ENCODE data around the gene TWSG1.
"Not testable (repeated sequence)": the region's sequence is repeated elsewhere in the genome, so short reads cannot be mapped to it uniquely, and the experiment has no call there.

Gene TWSG1

DNA sequence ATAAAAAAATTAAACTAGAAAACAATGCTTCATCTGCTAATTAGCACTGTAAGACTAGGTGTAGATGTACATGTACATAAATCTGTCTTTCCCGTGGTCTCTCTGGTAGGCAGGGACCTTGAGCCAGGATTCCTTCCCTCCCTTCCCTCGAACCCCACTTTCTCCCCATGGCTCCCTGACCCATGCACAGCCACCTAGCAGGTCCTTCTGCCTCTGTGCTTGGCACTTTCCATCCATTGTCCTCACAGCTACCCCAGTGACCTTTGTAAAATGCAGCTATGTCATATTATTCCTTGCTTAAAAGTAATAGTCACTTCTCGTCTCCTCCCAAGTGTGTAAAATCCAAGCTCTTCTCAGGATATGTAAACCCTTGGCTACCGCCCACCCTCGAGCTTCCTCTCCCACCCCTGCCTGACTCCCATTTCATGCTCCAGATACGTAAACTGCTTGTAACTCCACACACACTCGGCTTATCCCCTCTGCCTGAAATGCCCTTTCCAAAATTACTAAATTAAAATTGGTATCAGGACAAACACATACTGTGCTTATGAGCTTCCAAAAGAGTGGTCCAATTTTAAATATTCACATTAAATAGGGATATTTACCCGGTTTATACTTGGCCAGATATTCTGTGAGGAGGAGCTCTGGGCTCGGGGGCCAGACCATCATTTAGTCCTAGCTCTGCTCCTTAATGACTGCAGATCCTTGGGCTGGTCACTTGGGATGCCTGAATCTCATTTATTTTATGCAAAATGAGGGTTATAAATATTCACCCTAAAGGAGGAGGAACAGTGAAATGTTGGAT lies 86.7 kb downstream of the TWSG1 start:
- FAIRE-seq (no peak), DNase-seq (ENCODE audit: insufficient read length, low spot score) (no peak)

DNA sequence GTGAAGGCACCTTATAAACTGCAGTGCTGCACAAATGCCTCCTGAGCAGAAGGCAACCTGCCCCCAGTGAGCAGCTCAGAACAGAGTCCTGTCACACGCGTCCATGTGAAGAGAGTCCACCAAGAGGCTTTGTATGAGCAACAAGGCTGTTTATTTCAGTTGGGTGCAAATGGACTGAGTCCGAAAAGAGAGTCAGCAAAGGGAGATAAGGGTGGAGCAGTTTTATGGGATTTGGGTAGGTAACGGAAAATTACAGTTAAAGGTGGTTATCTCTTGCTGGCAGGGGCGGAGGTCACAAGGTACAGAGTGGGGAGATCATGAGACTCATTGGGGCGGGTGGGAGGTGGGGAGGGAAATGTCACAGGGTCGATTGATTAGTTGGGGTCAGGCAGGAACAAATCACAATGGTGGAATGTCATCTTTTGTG lies 87.3 kb downstream of the TWSG1 start:
- FAIRE-seq (no peak), DNase-seq (ENCODE audit: insufficient read length, low spot score) (no peak)

DNA sequence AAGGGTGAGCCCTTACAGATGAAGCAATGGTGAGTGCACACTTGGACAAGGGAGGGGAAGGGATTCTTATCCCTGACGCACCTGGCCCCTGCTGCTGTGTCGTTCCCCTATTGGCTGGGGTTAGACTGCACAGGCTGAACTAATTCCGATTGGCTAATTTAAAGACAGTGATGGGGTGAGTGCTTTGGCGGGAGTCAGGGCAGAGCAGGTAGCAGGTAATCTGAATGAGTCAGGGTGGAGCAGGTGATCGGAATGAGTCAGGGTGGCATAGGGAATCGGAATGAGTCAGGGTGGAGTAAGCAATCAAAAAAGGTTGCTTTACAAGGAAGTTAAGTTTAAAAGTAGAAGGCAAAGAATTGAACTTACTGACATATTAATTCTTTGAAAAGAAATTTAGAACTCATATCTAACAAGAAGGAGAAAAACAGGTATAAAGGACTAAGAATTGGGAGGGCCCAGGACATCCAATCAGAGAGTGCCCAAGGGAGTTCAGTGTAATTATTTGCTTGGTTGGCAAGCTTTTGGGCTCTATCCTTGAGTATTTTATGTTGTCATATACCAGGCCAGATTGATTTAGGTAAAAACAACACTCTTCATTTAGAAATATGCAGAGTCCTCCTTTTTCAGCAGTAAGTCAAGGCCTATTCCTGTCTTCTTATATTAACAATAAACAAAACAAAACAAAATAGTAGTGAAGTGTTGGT lies 88.4 kb downstream of the TWSG1 start:
- FAIRE-seq (no peak), DNase-seq (ENCODE audit: insufficient read length, low spot score) (no peak)

DNA sequence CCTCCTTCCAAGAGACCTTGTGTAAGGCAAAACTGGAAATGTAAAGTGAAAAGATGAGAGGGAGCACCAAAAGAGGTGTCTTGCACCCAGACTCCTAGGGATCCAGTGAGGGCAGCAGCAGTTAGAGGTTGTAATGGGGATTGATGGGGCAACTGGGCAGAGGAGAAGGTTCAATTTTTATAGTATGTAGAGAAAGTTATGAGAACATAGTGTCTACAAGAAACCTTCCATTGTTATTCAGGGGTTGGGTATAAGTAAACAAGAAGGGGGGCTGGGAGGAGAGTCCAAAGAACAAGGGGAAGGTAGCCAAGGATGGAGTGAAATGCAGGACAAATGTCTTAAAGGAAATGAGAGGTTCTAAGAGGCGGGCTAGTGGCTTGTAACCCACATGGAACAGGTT lies 89.1 kb downstream of the TWSG1 start:
- not testable (repeated sequence) for DNase-seq (ENCODE audit: insufficient read length, low spot score); FAIRE-seq

DNA sequence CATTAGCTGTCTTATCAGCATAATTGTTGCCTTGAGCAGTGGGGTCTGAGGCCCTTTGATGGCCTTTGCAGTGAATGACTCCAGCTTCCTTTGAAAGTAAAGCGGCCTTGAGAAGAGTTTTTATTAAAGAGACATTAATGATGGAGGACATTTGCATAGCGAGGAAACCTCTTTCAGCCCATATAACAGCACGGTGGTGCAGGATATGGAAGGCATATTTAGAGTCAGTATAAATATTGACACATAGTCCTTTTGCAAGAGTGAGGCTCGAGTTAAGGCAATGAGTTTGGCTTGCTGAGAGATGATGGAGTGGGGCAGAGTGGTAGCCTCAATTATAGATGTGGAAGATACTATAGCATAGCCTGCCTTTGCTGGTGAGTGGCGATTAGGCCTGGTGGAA lies 89.7 kb downstream of the TWSG1 start:
- FAIRE-seq; DNase-seq (ENCODE audit: insufficient read length, low spot score): not testable (repeated sequence)

DNA sequence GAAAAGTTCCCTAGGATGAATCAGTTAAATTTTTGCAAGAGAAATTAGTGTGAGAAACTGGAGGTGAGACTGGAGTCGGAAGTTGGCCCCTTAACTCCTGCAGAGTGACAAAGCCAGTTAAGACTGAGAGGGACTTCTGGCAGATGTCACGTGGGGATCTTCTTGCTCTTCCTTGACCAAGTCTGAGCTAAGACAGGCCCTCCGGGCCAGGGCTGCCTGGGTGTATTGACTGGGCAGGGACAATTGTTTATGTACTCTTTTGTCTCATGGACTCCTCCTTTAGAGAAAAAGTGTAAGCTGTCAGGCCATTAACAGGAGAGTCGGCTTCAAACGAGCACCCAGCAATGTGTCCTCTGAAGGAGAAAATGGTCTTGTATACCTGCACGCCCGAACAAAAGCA lies 92.2 kb downstream of the TWSG1 start:
- DNase-seq (ENCODE audit: insufficient read length, low spot score), result no peak
- no peak for FAIRE-seq

DNA sequence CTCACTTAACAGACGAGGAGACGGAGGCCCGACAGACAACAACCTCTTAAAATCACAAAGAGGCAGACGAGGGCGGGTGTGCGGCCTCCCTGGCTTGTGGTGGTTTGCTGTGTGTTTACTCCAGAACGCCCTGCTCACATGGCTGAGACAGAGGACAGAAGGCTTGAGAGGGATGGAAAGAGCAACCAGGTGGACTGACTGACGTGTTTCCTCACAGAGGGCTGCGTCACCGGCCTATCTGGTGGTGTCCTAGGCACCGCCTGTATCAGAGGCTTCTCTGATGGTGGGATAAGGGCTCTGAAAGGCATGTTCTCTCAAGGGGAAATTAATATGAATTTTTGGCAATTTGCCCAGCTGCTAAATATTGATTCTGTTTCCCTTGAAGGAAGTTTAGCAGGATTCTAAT lies 93.7 kb downstream of the TWSG1 start:
- FAIRE-seq (no peak), DNase-seq (ENCODE audit: insufficient read length, low spot score) (no peak)

DNA sequence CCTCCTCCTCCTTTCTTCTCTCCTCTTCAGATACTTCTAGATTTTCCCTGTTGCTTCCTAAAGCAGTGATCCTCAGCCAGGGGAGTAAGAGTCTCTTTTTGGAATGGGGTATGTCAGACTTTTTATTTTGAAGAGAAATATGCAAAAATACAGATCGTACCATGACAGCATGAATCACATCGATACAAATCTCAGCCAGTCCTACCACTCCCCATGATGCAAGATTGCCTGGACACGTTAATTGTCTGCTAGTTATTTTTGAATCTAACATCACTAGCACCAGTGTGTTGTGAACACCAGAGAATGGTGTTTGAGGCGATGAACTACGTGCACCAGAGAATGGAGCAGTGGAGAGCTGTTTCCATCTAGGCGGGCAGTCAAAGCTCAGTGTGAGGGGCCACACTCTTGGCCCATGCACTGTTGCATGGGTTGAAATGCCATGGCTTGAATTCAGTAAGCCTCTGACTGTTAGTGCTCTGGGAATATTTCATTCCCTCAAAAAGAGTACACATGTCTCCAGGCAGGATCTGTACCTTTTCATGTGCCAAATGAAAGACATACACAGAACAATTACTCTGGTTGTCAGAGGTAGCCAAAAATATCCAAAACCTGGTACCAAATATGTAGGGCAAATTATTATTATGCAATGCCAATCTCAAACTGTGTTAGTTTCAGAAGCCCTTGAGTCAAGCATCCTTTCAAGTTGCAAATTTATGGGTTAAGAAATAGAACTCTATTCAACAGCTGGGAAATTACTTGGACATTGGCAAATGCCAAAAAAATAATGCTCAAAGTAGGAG lies 94.5 kb downstream of the TWSG1 start:
- DNase-seq (ENCODE audit: insufficient read length, low spot score) (no peak), FAIRE-seq (no peak)

DNA sequence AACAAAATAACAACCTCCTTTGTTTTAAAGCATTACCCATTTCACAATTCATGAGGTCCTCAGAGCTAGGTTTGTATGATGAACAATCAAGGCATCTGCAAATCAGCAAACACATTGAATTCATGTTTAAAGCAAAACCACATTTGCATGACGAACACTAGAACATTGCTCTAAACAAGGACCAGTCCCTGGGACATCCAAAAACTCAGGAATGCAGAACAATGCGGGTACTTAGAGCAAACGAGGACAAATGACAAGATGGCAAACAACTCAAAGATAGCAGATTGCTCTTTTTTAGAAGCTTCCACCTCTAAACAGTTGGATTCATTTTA lies 95.1 kb downstream of the TWSG1 start:
- no peak for FAIRE-seq
- DNase-seq (ENCODE audit: insufficient read length, low spot score), result no peak

DNA sequence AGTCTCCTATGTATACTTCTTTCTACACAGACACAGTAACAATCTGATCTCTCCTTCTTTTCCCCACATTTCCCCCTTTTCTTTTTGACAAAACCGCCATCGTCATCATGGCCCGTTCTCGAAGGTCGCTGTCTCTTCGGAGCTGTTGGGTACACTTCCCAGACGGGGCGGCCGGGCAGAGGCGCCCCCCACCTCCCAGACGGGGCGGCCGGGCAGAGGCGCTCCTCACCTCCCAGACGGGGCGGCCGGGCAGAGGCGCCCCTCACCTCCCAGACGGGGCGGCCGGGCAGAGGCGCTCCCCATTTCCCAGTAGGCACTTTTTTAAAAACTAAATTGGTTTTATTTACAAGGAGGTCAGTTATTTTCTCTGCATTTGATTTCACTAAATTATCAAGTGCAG lies 95.7 kb downstream of the TWSG1 start:
- not testable (repeated sequence) for FAIRE-seq; DNase-seq (ENCODE audit: insufficient read length, low spot score)

DNA sequence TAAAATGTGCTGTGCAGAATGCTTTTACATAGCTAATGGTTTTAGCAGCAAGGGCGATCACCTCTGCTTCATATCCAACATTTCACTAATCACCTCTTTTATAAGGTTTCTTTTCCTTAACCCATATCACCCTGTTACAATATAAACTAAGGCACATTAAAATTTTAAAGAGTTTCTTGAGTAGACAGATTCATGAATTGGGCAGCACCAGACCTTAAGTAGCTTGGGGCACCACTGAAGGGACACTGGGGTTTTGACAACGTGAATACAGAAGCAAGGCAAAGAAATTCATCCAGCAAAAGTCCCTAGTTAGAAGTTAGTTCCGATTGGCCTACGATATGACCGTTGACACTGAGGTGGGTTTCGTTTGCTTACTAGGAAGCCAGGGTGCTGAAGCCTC lies 96.7 kb downstream of the TWSG1 start:
- no peak for FAIRE-seq
- no peak for DNase-seq (ENCODE audit: insufficient read length, low spot score)

DNA sequence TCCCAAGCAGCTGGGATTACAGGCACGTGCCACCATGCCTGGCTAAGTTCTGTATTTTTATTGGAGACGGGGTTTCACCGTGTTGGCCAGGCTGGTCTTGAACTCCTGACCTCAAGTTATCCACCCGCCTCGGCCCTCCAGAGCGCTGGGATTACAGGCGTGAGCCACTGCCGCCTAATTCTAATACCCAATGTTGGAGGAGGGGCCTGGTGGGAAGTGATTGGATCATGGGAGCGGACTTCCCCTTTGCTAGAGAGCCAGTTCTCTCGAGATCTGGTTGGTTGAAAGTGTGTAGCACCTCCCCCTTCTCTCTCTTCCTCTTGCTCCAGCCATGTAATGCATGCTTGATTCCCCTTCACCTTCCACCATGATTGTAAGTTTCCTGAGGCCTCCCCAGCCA lies 98.5 kb downstream of the TWSG1 start:
- not testable (repeated sequence) for FAIRE-seq

DNA sequence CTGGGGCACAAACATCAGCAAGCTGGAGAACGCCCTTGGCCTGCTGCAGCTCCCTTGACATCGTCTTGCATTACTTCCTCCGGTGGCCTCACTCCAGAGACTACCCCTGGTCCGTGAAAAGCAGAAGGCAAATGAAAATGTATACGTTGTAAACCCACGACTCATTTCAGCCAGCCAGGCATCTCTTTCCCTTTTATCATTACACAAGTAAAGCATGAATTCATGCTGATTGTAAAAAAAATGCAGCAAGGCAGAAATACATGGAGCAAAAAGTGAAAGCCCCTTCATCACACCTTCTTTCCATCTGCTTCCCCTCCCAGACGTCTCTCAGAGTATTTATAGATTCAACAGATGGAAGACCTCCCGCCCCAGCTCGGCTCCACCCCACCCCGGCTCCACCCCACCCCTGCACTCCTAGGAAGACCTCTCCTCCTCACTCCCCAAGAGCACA lies 99.1 kb downstream of the TWSG1 start:
- FAIRE-seq, result no peak

More for the DNA sequence above, 98.5 kb downstream of the TWSG1 start:
- not testable (repeated sequence) for DNase-seq (ENCODE audit: insufficient read length, low spot score)

DNA sequence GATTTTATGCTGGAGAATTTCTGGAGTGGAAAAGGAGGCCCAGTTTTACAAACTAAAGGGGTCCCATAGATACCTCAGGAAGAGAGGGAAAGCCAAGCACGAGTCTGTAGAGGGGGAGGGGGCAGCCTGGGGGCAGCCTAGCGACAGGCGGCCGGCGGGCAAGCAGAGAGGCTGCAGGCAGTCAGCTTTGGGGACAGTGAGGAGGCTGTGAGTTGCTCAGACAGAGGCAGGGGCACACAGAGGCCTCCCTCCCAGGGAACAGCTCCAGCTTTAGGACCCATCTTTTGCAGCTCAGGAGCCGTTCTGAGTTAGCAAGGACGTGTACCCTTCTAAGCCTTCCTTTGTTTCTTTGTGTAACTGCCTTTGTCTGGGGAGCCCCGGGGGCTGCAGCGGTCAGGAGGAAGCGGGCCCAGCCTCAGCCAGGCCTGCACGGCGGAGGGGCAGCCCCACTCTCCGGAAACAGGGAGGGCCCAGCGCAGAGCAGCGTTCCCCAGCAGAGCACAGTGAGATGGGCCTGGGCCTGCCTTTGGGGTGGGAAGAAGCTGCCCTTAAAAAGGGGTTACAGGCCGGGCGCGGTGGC lies 99.6 kb downstream of the TWSG1 start:
- FAIRE-seq, result no peak
- no peak for DNase-seq (ENCODE audit: insufficient read length, low spot score)

More for the DNA sequence above, 99.1 kb downstream of the TWSG1 start:
- no peak for DNase-seq (ENCODE audit: insufficient read length, low spot score)

DNA sequence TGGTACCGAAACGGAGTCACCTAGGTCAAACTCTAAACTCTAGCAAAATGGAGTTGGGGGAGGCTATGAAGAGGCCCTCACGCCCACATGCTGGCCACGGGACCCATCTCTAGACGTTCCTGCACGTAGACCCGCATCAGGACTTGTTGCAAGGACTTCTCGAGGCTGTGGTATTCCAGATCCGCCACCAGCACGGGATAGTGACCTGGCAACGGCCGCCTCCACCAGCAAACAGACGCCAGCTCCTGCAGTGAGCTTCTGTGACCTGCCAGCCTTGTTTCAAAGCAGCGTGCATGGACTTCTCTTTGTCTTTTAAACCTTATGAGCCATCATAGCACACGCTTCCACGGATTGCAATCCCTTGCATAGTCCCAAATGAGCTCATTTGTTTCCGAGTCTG lies 100.5 kb downstream of the TWSG1 start:
- no peak for FAIRE-seq
- DNase-seq (ENCODE audit: insufficient read length, low spot score), result no peak

DNA sequence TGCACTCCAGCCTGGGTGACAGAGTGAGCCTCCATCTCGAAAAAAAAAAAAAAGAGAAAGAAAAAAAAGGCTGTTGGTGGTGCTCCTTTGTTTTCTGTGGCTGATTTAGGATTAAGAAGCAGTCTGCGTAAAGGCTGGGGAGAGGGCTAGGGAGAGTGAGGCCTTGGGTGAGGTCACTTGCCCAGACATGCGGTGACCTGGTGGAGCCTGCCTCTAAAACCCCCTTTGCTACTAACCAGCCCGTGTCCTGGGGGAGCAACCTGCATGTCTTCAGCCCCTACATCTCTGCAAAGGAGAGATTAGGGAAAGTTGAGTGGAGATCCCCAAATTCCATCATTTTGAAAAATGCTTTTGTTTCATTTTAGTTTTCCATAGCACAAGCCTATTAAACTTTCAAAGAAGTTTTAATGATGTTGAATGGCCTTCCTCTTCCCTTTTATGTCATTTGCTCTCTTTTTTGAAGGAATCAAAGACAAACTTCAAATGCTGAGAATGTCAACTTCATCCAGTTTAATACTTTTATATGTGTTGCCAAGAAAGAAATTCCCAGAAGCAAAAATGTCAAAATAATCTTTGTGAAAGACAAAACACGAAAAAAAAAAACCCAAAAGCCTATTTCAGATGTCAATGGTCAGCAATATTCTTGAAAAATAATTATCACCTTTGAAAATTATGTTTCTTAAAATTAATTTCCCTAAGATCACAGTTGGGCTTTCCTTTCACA lies 101.8 kb downstream of the TWSG1 start:
- peak; percentile 14 for FAIRE-seq

DNA sequence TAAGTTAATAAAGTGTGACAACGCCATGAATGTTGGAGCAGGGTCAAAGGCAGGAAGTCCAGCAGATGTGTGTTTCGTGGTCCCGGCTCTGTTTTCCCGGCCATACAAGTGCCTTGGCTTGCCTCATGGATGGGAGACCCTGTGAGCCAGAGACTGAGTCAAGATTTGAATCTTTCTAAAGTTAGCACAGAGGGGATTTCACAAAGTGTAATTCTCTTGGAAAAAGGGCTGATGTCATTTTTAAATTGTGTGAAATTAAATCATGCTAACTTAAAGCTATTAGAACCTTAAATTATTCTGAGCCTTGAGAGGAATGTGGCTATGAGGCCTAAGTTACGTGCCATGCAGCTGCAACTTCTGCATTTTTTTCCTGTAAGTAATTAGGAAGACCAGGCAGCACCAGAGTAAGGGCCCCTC lies 102.5 kb downstream of the TWSG1 start:
- no peak for DNase-seq (ENCODE audit: insufficient read length, low spot score)
- FAIRE-seq, result no peak

More for the DNA sequence above, 101.8 kb downstream of the TWSG1 start:
- no peak for DNase-seq (ENCODE audit: insufficient read length, low spot score)

DNA sequence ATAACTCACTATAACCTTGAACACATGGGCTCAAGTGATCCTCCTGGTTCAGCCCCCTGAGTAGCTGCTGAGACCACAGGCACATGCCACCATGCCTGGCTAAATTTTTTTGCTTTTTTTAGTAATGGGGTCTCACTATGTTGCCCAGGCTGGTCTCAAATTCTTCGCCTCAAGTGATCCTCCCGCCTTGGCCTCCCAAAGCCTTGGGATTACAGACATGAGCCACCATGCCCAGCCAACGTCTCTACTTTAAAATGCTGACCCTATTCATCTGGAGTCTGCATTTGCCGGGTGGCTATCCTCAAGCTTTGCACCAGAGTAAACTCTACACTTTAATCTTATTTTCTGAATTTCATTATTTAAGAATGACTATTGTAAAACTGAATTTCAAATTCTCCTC lies 103.1 kb downstream of the TWSG1 start:
- no peak for DNase-seq (ENCODE audit: insufficient read length, low spot score)
- no peak for FAIRE-seq

DNA sequence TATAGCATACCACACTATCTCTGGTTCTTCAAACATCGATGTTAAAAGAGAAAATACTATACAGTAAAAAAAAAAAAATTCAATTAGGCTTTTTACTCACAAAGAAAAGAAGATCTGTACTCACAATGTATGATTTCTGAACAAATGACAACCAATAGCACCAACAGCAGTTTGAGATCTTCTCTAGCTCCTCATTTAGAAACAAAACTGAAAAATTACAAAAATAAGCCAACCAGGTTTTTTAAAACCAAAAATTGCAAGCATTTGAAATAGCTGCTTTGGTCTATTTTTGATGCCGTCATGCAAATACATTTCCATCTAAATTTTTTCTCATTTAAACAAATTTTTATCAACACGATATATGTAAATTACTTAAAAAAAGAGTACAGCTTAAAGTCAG lies 106.5 kb downstream of the TWSG1 start:
- DNase-seq (ENCODE audit: insufficient read length, low spot score) (no peak), FAIRE-seq (no peak)

DNA sequence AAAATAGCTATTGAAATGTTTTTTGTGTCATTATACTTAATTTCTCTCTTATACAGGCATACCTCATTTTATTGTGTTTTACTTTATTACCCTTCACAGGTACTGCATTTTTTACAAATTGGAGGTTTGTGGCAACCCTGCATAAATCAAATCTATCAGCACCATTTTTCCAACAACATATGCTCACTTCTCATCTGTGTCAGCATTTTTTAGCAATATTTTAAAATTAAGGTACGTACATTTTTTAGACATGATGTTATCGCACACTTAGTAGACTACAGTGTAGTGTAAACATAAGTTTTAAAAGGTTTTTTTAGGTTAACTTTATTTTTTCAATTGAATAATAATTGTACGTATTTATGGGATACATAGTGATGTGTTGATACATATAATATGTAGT lies 110.0 kb downstream of the TWSG1 start:
- DNase-seq (ENCODE audit: insufficient read length, low spot score) (no peak), FAIRE-seq (peak; percentile 53)
